Endothelial cell of umbilical vein (primary cell): Measurements from ENCODE around the gene ST6GAL2. TPM values are rescaled to one million over a fixed set of nuclear protein-coding genes. Genes with fewer than 3 reads are reported as not detected.

Experiments used
- BruUV-seq: library from RNA; stranded (reverse); fragments of 400-500 nt; replicated peaks from 2 replicates; lab custom pipeline; 2021; lab: Mats Ljungman, UMichigan
- CTCF ChIA-PET: fragments of 300-600, 350-600 bp; sonication (Branson Sonifier 250); formaldehyde crosslinking; loops from one replicate; lab custom pipeline; 2021; ENCODE audit warnings: antibody characterized with exemption, inconsistent platforms; lab: Charles Lee
- POLR2A ChIA-PET: fragments of 300-600, 350-600 bp; sonication (Branson Sonifier 250); formaldehyde crosslinking; loops from one replicate; lab custom pipeline; 2021; ENCODE audit warnings: antibody characterized with exemption, inconsistent platforms; lab: Charles Lee
- DNase-seq: peaks from one replicate; pipeline ENCODE4 v3.0.0-alpha.2; 2011; ENCODE audit warnings: low read depth, low spot score
- FAIRE-seq: peaks from 2 replicates; lab custom pipeline; 2011; peaks lifted over from hg19 to GRCh38; lab: Jason Lieb, UNC
- H2AFZ ChIP-seq: 2 replicates; pipeline ENCODE4 v1.6.0; 2012; ENCODE audit warnings: low read depth, low read length, control low read depth, inconsistent platforms
- H3K27ac ChIP-seq: 2 replicates; pipeline ENCODE4 v1.5.1; 2011; ENCODE audit warnings: low read depth, mild to moderate bottlenecking, control low read depth, low read length, moderate library complexity; ENCODE audit not compliant: insufficient read depth
- H3K27me3 ChIP-seq, 2 experiments: 2 replicates each; pipeline versions ENCODE4 v1.6.0 to v1.6.1; 2011; ENCODE audit warnings: low read length in 2 of 2, mixed read lengths in 1 of 2; ENCODE audit not compliant: control insufficient read depth in 2 of 2, insufficient read depth in 2 of 2
- H3K36me3 ChIP-seq, 2 experiments: 2 replicates in 1 of 2; 3 replicates in 1 of 2; pipeline ENCODE4 v1.5.1; 2011; ENCODE audit warnings: low read length in 2 of 2, mild to moderate bottlenecking in 1 of 2, moderate library complexity in 1 of 2; ENCODE audit not compliant: control insufficient read depth in 2 of 2, insufficient read depth in 2 of 2; ENCODE audit errors: extremely low read depth in 1 of 2
- H3K4me1 ChIP-seq: 3 replicates; pipeline ENCODE4 v1.5.1; 2011; ENCODE audit warnings: mild to moderate bottlenecking, low read length; ENCODE audit not compliant: control insufficient read depth, insufficient read depth; ENCODE audit errors: extremely low read depth
- H3K4me2 ChIP-seq: 2 replicates; pipeline ENCODE4 v1.6.1; 2011; ENCODE audit warnings: low read length, control low read depth, mixed read lengths; ENCODE audit not compliant: insufficient read depth
- H3K4me3 ChIP-seq, 3 experiments: fragments of 200-600 bp in 1 of 3; sonication (generic), shearing (Covaris generic) in 1 of 3; replicated peaks in 1 of 3; 2 replicates each; pipeline ENCODE4 v1.5.1; 2011 to 2016; ENCODE audit warnings: control low read depth in 3 of 3, low read length in 3 of 3, mild to moderate bottlenecking in 2 of 3, inconsistent platforms in 1 of 3, low read depth in 1 of 3, moderate library complexity in 1 of 3; ENCODE audit not compliant: insufficient read depth in 1 of 3
- H3K79me2 ChIP-seq: 2 replicates; pipeline ENCODE4 v1.6.0; 2012; ENCODE audit warnings: low read length, inconsistent platforms; ENCODE audit not compliant: control insufficient read depth, insufficient read depth
- H3K9ac ChIP-seq: replicated peaks from 2 replicates; pipeline ENCODE3; 2011; ENCODE audit warnings: low read length, control low read depth; ENCODE audit not compliant: insufficient read depth; ENCODE audit errors: extremely low read depth
- H3K9me1 ChIP-seq: replicated peaks from 3 replicates; pipeline ENCODE4 v1.6.0; 2011; ENCODE audit warnings: mild to moderate bottlenecking, low read length; ENCODE audit not compliant: control insufficient read depth, insufficient read depth; ENCODE audit errors: extremely low read depth
- H3K9me3 ChIP-seq: replicated peaks from 2 replicates; pipeline ENCODE4 v1.5.1; 2012; ENCODE audit warnings: low read length, inconsistent platforms; ENCODE audit not compliant: control insufficient read depth, insufficient read depth
- H4K20me1 ChIP-seq: replicated peaks from 2 replicates; pipeline ENCODE3; 2011; ENCODE audit warnings: mild to moderate bottlenecking, low read length; ENCODE audit not compliant: control insufficient read depth, insufficient read depth; ENCODE audit errors: extremely low read depth
- EZH2 ChIP-seq: IDR thresholded peaks from 2 replicates; pipeline ENCODE4 v1.6.1; 2012; ENCODE audit warnings: borderline replicate concordance, low read depth, mild to moderate bottlenecking, moderate library complexity, low read length, inconsistent platforms; ENCODE audit not compliant: severe bottlenecking
- FOS ChIP-seq: IDR thresholded peaks from 2 replicates; pipeline ENCODE4 v1.6.1; 2011; ENCODE audit warnings: mild to moderate bottlenecking, low read length, moderate library complexity, borderline replicate concordance; ENCODE audit not compliant: insufficient read depth
- GATA2 ChIP-seq: IDR thresholded peaks from 2 replicates; pipeline ENCODE4 v1.7.0; 2011; ENCODE audit warnings: low read depth, mild to moderate bottlenecking, moderate library complexity, mixed read lengths, low read length; ENCODE audit not compliant: insufficient read length, insufficient read depth
- JUN ChIP-seq: IDR thresholded peaks from 2 replicates; pipeline ENCODE4 v1.6.1; 2011; ENCODE audit warnings: borderline replicate concordance, low read depth; ENCODE audit not compliant: insufficient read length, insufficient read depth
- MAX ChIP-seq: IDR thresholded peaks from 2 replicates; pipeline ENCODE4 v1.6.1; 2011; ENCODE audit not compliant: insufficient read depth, insufficient read length
- MYC ChIP-seq: IDR thresholded peaks from one replicate; pipeline ENCODE4 v1.6.1; 2011; ENCODE audit warnings: mild to moderate bottlenecking, low read depth, low read length
- POLR2A ChIP-seq: IDR thresholded peaks from 2 replicates; pipeline ENCODE4 v1.6.1; 2012; ENCODE audit warnings: low read depth, mild to moderate bottlenecking, control low read depth, low read length
- POLR2AphosphoS5 ChIP-seq: IDR thresholded peaks from 2 replicates; pipeline ENCODE4 v1.6.1; 2012; ENCODE audit warnings: low read depth, mild to moderate bottlenecking, control low read depth, low read length, moderate library complexity; ENCODE audit not compliant: insufficient read depth
- dilution Hi-C: fragments of 300-500 bp; cut with MboI; formaldehyde crosslinking; loops from one replicate; pipeline ENCODE4 v1.15.0; 2019; ENCODE audit warnings: low sequenced_read_pairs; ENCODE audit not compliant: extremely low pct_ligation_motif_present
- intact Hi-C: fragments of 100-400 bp; cut with micrococcal nuclease; formaldehyde crosslinking; loops from one replicate; pipeline ENCODE4 v1.10.0; 2022
- polyA plus RNA-seq, 4 experiments: library from polyadenylated mRNA; depleted of rRNA in 3 of 4; stranded (reverse) in 3 of 4; unstranded in 1 of 4; fragments of >200 nt; gene quantifications; 2 replicates each; pipeline versions ENCODE4 v1.2.1 to v1.2.3, GENCODE V29; 2011 to 2012; ENCODE audit warnings: missing spikeins in 1 of 4
- total RNA-seq: library from RNA; stranded (reverse); gene quantifications from 2 replicates; pipeline ENCODE4 v1.2.3, GENCODE V29; 2021
- TF ChIP-seq, protein P1 (sequence below), 2 donors: IDR thresholded peaks; 1 replicate in 1 of 2; 2 replicates in 1 of 2; pipeline ENCODE4 v1.5.1; 2011; ENCODE audit warnings: low read length in 2 of 2, mild to moderate bottlenecking in 2 of 2, moderate library complexity in 2 of 2, control low read depth in 1 of 2, inconsistent platforms in 1 of 2, low read depth in 1 of 2; ENCODE audit not compliant: insufficient read depth in 1 of 2; ENCODE audit errors: extremely low read depth in 1 of 2

ST6GAL2 gene
- total and polyA plus RNA-seq, 2 donors (not counting 3 experiments of a cell fraction or from before 2014, with no cell fraction given) = not detected

DNA sequence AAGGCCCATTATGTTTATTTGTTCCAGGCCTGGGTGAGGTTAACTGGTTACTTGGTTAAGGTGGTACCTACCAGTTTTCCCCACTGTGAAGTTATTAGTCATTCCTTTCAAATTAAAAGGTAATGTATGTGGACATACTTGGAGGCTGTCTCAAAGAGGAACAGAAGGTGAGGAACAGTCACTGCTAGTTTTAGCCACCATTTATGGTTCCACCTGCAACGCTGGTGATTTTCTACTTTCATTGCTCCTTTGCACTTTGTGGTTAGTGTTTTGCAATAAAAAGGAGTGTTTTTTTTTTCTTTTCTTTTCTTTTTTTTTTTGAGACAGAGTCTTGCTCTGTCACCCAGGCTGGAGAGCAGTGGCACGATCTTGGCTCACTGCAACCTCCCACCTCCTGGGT is 6.1 kb upstream of the ST6GAL2 start:
- H3K9me3 ChIP-seq = peaks cover 7% of the 10 kb centered on the region
- no peak for DNase-seq
- no peak for FAIRE-seq
- no peak overlapping the region for H3K4me3 ChIP-seq
- TF ChIP-seq GATA2 = no peak
- TF ChIP-seq FOS = no peak
- TF ChIP-seq MAX = no peak
- no peak for TF ChIP-seq POLR2A
- no peak for TF ChIP-seq MYC
- TF ChIP-seq, protein P1, sequence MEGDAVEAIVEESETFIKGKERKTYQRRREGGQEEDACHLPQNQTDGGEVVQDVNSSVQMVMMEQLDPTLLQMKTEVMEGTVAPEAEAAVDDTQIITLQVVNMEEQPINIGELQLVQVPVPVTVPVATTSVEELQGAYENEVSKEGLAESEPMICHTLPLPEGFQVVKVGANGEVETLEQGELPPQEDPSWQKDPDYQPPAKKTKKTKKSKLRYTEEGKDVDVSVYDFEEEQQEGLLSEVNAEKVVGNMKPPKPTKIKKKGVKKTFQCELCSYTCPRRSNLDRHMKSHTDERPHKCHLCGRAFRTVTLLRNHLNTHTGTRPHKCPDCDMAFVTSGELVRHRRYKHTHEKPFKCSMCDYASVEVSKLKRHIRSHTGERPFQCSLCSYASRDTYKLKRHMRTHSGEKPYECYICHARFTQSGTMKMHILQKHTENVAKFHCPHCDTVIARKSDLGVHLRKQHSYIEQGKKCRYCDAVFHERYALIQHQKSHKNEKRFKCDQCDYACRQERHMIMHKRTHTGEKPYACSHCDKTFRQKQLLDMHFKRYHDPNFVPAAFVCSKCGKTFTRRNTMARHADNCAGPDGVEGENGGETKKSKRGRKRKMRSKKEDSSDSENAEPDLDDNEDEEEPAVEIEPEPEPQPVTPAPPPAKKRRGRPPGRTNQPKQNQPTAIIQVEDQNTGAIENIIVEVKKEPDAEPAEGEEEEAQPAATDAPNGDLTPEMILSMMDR (IDR thresholded peaks at IDR 0.05; ENCODE audit: extremely low read depth in 1 of 2, insufficient read depth in 1 of 2, low read depth in 1 of 2, low read length in 2 of 2) = no peak
- TF ChIP-seq JUN = no peak
- no peak for TF ChIP-seq POLR2AphosphoS5
- TF ChIP-seq EZH2 = no peak
- no peaks in the 10 kb centered on the region for H3K4me1 ChIP-seq
- no peaks in the 10 kb centered on the region for H4K20me1 ChIP-seq
- H3K27me3 ChIP-seq = no peaks in the 10 kb centered on the region
- CTCF ChIA-PET = no interaction called here
- dilution Hi-C loops = no loop called here
- H3K4me2 ChIP-seq = no peak overlapping the region
- no peaks in the 10 kb centered on the region for H3K36me3 ChIP-seq
- H3K9ac ChIP-seq = no peak overlapping the region
- BruUV-seq = no TSS peak
- no peak overlapping the region for H2AFZ ChIP-seq
- H3K27ac ChIP-seq = no peak overlapping the region
- intact Hi-C loops = no loop called here
- H3K9me1 ChIP-seq = no peaks in the 10 kb centered on the region
- H3K79me2 ChIP-seq = no peaks in the 10 kb centered on the region
- POLR2A ChIA-PET = no interaction called here
